H1 (cell line): ENCODE measurements around the gene DGAT2. TPM values are rescaled to one million over a fixed set of nuclear protein-coding genes. Genes with fewer than 3 reads are reported as not detected.

Experiments used
- CTCF ChIA-PET: fragments of 300-600 bp; sonication (Branson Sonifier 250); formaldehyde crosslinking; loops from one replicate; lab custom pipeline; 2021; ENCODE audit not compliant: partially characterized antibody; lab: Charles Lee
- POLR2A ChIA-PET: fragments of 300-600 bp; sonication (Branson Sonifier 250); formaldehyde crosslinking; loops from one replicate; lab custom pipeline; 2021; ENCODE audit warnings: inconsistent platforms; ENCODE audit not compliant: partially characterized antibody; lab: Charles Lee
- DNase-seq, 2 experiments: peaks; one replicate each; pipeline versions ENCODE4 v3.0.0 to v3.0.0-alpha.2; 2010 to 2022; ENCODE audit warnings: low spot score in 2 of 2, low read depth in 1 of 2, mixed read lengths in 1 of 2
- FAIRE-seq: peaks from 2 replicates; lab custom pipeline; 2011; peaks lifted over from hg19 to GRCh38; lab: Jason Lieb, UNC
- H2AFZ ChIP-seq: 2 replicates; pipeline ENCODE4 v1.8.1; 2012; ENCODE audit warnings: low read length, inconsistent platforms
- H2AK5ac ChIP-seq: 2 replicates; pipeline ENCODE4 v1.6.1; 2013; ENCODE audit warnings: low read depth, low read length
- H2BK120ac ChIP-seq: replicated peaks from 2 replicates; pipeline ENCODE3; 2013; ENCODE audit warnings: low read depth, low read length, inconsistent platforms
- H2BK12ac ChIP-seq: 2 replicates; pipeline ENCODE4 v1.6.1; 2013; ENCODE audit warnings: low read depth, low read length
- H2BK15ac ChIP-seq: 2 replicates; pipeline ENCODE4 v1.6.1; 2013; ENCODE audit warnings: low read length
- H2BK20ac ChIP-seq: 2 replicates; pipeline ENCODE4 v1.6.1; 2013; ENCODE audit warnings: low read length
- H2BK5ac ChIP-seq: 2 replicates; pipeline ENCODE4 v1.6.1; 2013; ENCODE audit warnings: low read depth, low read length
- H3K14ac ChIP-seq: 2 replicates; pipeline ENCODE4 v1.6.1; 2013; ENCODE audit warnings: inconsistent platforms; ENCODE audit not compliant: insufficient read length
- H3K18ac ChIP-seq: 2 replicates; pipeline ENCODE4 v1.6.1; 2013; ENCODE audit warnings: low read length; ENCODE audit errors: extremely low read depth
- H3K23ac ChIP-seq: 2 replicates; pipeline ENCODE4 v1.6.1; 2013; ENCODE audit warnings: inconsistent platforms; ENCODE audit not compliant: insufficient read length
- H3K23me2 ChIP-seq: 2 replicates; pipeline ENCODE4 v1.6.1; 2013; ENCODE audit warnings: low read depth, low read length
- H3K27ac ChIP-seq: 2 replicates; pipeline ENCODE4 v1.6.1; 2011; ENCODE audit warnings: low read depth, low read length, inconsistent platforms
- H3K27me3 ChIP-seq, 4 experiments: replicated peaks in 1 of 4; 1 replicate in 1 of 4; 2 replicates in 3 of 4; pipeline versions ENCODE4 v1.6.1 to v1.8.1; 2011 to 2013; ENCODE audit warnings: low read length in 3 of 4, mild to moderate bottlenecking in 3 of 4, inconsistent platforms in 2 of 4, mixed read lengths in 2 of 4, moderate library complexity in 1 of 4; ENCODE audit not compliant: control insufficient read depth in 3 of 4, insufficient read depth in 3 of 4; ENCODE audit errors: extremely low read depth in 1 of 4
- H3K36me3 ChIP-seq, 4 experiments: 2 replicates each; pipeline versions ENCODE4 v1.6.1 to v1.8.1; 2011 to 2013; ENCODE audit warnings: mild to moderate bottlenecking in 4 of 4, low read length in 3 of 4, moderate library complexity in 2 of 4, control low read depth in 1 of 4, inconsistent platforms in 1 of 4; ENCODE audit not compliant: insufficient read depth in 4 of 4, control insufficient read depth in 2 of 4
- H3K4ac ChIP-seq: replicated peaks from 2 replicates; pipeline ENCODE3; 2013; ENCODE audit warnings: low read length, low read depth, mixed read lengths, inconsistent platforms; ENCODE audit not compliant: insufficient read length
- H3K4me1 ChIP-seq, 4 experiments: replicated peaks in 1 of 4; 1 replicate in 1 of 4; 2 replicates in 3 of 4; pipeline versions ENCODE4 v1.6.1 to v1.8.1; 2011 to 2013; ENCODE audit warnings: low read length in 3 of 4, inconsistent platforms in 2 of 4, mixed read lengths in 1 of 4; ENCODE audit not compliant: insufficient read depth in 4 of 4, control insufficient read depth in 3 of 4
- H3K4me2 ChIP-seq, 2 experiments: 2 replicates each; pipeline versions ENCODE4 v1.6.1 to v1.8.1; 2011 to 2013; ENCODE audit warnings: low read depth in 2 of 2, low read length in 2 of 2, control low read depth in 1 of 2, inconsistent platforms in 1 of 2, mild to moderate bottlenecking in 1 of 2; ENCODE audit not compliant: insufficient read depth in 1 of 2
- H3K4me3 ChIP-seq, 4 experiments: fragments of 200-600, 300-600 bp in 1 of 4; sonication (generic), shearing (Covaris generic), sonication (Bioruptor Twin) in 1 of 4; 2 replicates each; pipeline versions ENCODE4 v1.5.1 to v1.8.1; 2011 to 2016; ENCODE audit warnings: low read length in 4 of 4, low read depth in 3 of 4, control low read depth in 2 of 4, inconsistent platforms in 2 of 4, mild to moderate bottlenecking in 2 of 4, mixed read lengths in 1 of 4, moderate library complexity in 1 of 4; ENCODE audit not compliant: insufficient read depth in 2 of 4; ENCODE audit errors: extremely low read depth in 1 of 4
- H3K56ac ChIP-seq: replicated peaks from 2 replicates; pipeline ENCODE3; 2013; ENCODE audit warnings: low read depth, mild to moderate bottlenecking, mixed read lengths, low read length, inconsistent platforms; ENCODE audit not compliant: insufficient read length
- H3K79me1 ChIP-seq: 2 replicates; pipeline ENCODE4 v1.6.1; 2013; ENCODE audit warnings: low read depth, low read length, control low read depth
- H3K79me2 ChIP-seq, 2 experiments: 2 replicates each; pipeline versions ENCODE4 v1.6.1 to v1.8.1; 2012 to 2013; ENCODE audit warnings: low read length in 2 of 2, mild to moderate bottlenecking in 2 of 2, inconsistent platforms in 1 of 2; ENCODE audit not compliant: insufficient read depth in 2 of 2, control insufficient read depth in 1 of 2
- H3K9ac ChIP-seq, 4 experiments: replicated peaks in 1 of 4; 1 replicate in 1 of 4; 2 replicates in 3 of 4; pipeline versions ENCODE4 v1.6.1 to v1.8.1; 2011 to 2013; ENCODE audit warnings: low read depth in 3 of 4, low read length in 3 of 4, control low read depth in 2 of 4, mild to moderate bottlenecking in 2 of 4, moderate library complexity in 2 of 4, inconsistent platforms in 1 of 4; ENCODE audit errors: extremely low read depth in 1 of 4
- H3K9me3 ChIP-seq, 2 experiments: 2 replicates each; pipeline versions ENCODE4 v1.6.1 to v1.8.1; 2012 to 2013; ENCODE audit warnings: mild to moderate bottlenecking in 2 of 2, moderate library complexity in 2 of 2, control low read depth in 1 of 2, inconsistent platforms in 1 of 2, low read depth in 1 of 2, low read length in 1 of 2, mixed read lengths in 1 of 2; ENCODE audit not compliant: insufficient read depth in 2 of 2
- H4K20me1 ChIP-seq, 2 experiments: replicated peaks in 1 of 2; 2 replicates each; pipeline versions ENCODE3 to v1.8.1; 2011 to 2013; ENCODE audit warnings: inconsistent platforms in 2 of 2, low read length in 2 of 2, mild to moderate bottlenecking in 1 of 2; ENCODE audit not compliant: insufficient read depth in 2 of 2, control insufficient read depth in 1 of 2
- H4K5ac ChIP-seq: 2 replicates; pipeline ENCODE4 v1.6.1; 2013; ENCODE audit warnings: low read length, low read depth, mixed read lengths, inconsistent platforms; ENCODE audit not compliant: insufficient read length
- H4K8ac ChIP-seq: 2 replicates; pipeline ENCODE4 v1.8.0; 2013; ENCODE audit warnings: mild to moderate bottlenecking, moderate library complexity, low read length, inconsistent platforms; ENCODE audit not compliant: insufficient read depth; ENCODE audit errors: extremely low read depth
- H4K91ac ChIP-seq: replicated peaks from 2 replicates; pipeline ENCODE3; 2013; ENCODE audit warnings: low read length, mixed read lengths, inconsistent platforms; ENCODE audit not compliant: insufficient read length
- BRCA1 ChIP-seq: IDR thresholded peaks from 2 replicates; pipeline ENCODE4 v1.6.1; 2012; ENCODE audit warnings: low read depth, low read length, improper control_type of control experiment
- CBX5 ChIP-seq: fragments of 300-800, 300-1000 bp; sonication (generic); IDR thresholded peaks from 2 replicates; pipeline ENCODE4 v1.7.1; 2016; ENCODE audit warnings: antibody characterized with exemption, low read length, low read depth
- EP300 ChIP-seq, 2 experiments: IDR thresholded peaks; 1 replicate in 1 of 2; 2 replicates in 1 of 2; pipeline ENCODE4 v1.6.1; 2011 to 2012; ENCODE audit warnings: low read depth in 2 of 2, low read length in 2 of 2, mild to moderate bottlenecking in 2 of 2, borderline replicate concordance in 1 of 2, inconsistent platforms in 1 of 2, moderate library complexity in 1 of 2
- HDAC6 ChIP-seq: IDR thresholded peaks from one replicate; pipeline ENCODE4 v1.7.1; 2012; ENCODE audit warnings: low read depth, mild to moderate bottlenecking, inconsistent platforms, low read length, moderate library complexity
- KDM4A ChIP-seq: IDR thresholded peaks from one replicate; pipeline ENCODE4 v1.7.1; 2012; ENCODE audit warnings: low read depth, mild to moderate bottlenecking, moderate library complexity, low read length, inconsistent platforms; ENCODE audit not compliant: severe bottlenecking
- PHF8 ChIP-seq: fragments of 200-600 bp; sonication (generic); conservative IDR thresholded peaks from 2 replicates; pipeline ENCODE4 v1.7.1; 2012; ENCODE audit warnings: low read depth, mild to moderate bottlenecking, inconsistent platforms, low read length, moderate library complexity
- RNF2 ChIP-seq: fragments of 200-900, 300-1000 bp; sonication (generic); IDR thresholded peaks from 2 replicates; pipeline ENCODE4 v1.7.1; 2016; ENCODE audit warnings: borderline replicate concordance, low read depth, mild to moderate bottlenecking, antibody characterized with exemption, low read length; ENCODE audit not compliant: poor library complexity, severe bottlenecking; ENCODE audit errors: missing control alignments
- RXRA ChIP-seq: IDR thresholded peaks from 2 replicates; pipeline ENCODE4 v1.6.1; 2011; ENCODE audit warnings: low read depth, mild to moderate bottlenecking, low read length, moderate library complexity; ENCODE audit not compliant: insufficient read depth
- SIRT6 ChIP-seq: IDR thresholded peaks from one replicate; pipeline ENCODE4 v1.7.1; 2012; ENCODE audit warnings: low read length, inconsistent platforms
- SP2 ChIP-seq: IDR thresholded peaks from 2 replicates; pipeline ENCODE4 v1.6.1; 2012; ENCODE audit warnings: mild to moderate bottlenecking, low read length, inconsistent platforms
- TCF12 ChIP-seq: IDR thresholded peaks from 2 replicates; pipeline ENCODE4 v1.6.1; 2011; ENCODE audit warnings: low read depth, mild to moderate bottlenecking, low read length
- TEAD4 ChIP-seq: IDR thresholded peaks from 2 replicates; pipeline ENCODE4 v1.6.1; 2012; ENCODE audit warnings: low read depth, low read length, inconsistent platforms, mixed read lengths
- YY1 ChIP-seq: IDR thresholded peaks from 2 replicates; pipeline ENCODE4 v1.6.1; 2011; ENCODE audit warnings: low read depth, mild to moderate bottlenecking, low read length
- ZNF274 ChIP-seq: IDR thresholded peaks from 2 replicates; pipeline ENCODE4 v1.7.0; 2012; ENCODE audit warnings: low read length, borderline replicate concordance; ENCODE audit errors: extremely low read depth
- WGBS, 2 experiments: shearing (Covaris generic) in 1 of 2; methylation state at CpG; one replicate each; pipeline versions ENCODE4 v1.1.6 to v1.1.7; 2013 to 2015; ENCODE audit warnings: low lambda C conversion rate in 2 of 2, mixed read lengths in 2 of 2, inconsistent platforms in 1 of 2, low coverage in 1 of 2, missing lambda C conversion rate in 1 of 2; ENCODE audit not compliant: insufficient replicate concordance in 2 of 2, insufficient coverage in 1 of 2, insufficient read length in 1 of 2; ENCODE audit errors: extremely low coverage in 1 of 2, missing lambda C conversion rate in 1 of 2; 5-methylcytosine and 5-hydroxymethylcytosine counted together
- polyA plus RNA-seq, 7 experiments: library from polyadenylated mRNA; depleted of rRNA in 3 of 7; stranded (reverse) in 5 of 7; unstranded in 2 of 7; fragments of >200 nt in 5 of 7; fragments of 200-250 nt in 2 of 7; gene quantifications; 1 replicate in 5 of 7; 2 replicates in 1 of 7; 4 replicates in 1 of 7; pipeline versions ENCODE4 v1.2.1 to v1.2.3, GENCODE V29; 2011 to 2013; ENCODE audit warnings: missing spikeins in 2 of 7, mixed read lengths in 2 of 7
- total RNA-seq: library from RNA; stranded (reverse); fragmentation: NEBNext Ultra II Directional; extraction: Animal tissue kit (Norgen Biotek cat#: 25700); gene quantifications from 2 replicates; pipeline ENCODE4 v1.2.1, GENCODE V29; 2021

Gene DGAT2
- total and polyA plus RNA-seq, 2 of the 8 experiments (the other 6 are each of a cell fraction or from before 2014, with no cell fraction given) = 3.2 to 5.9 TPM

- no peaks in the 10 kb centered on the region for H3K27me3 ChIP-seq
- no peak overlapping the region for H3K4ac ChIP-seq
- no peak overlapping the region for H2BK5ac ChIP-seq
- H3K79me1 ChIP-seq = no peaks in the 10 kb centered on the region; the same call in 1 of the 2 replicates
- no peaks in the 10 kb centered on the region for H3K36me3 ChIP-seq
- no peak overlapping the region for H4K91ac ChIP-seq
- H3K23me2 ChIP-seq = no peaks in the 10 kb centered on the region
- no peak overlapping the region for H3K4me2 ChIP-seq
- H3K56ac ChIP-seq = no peak overlapping the region
- H2BK15ac ChIP-seq = no peak overlapping the region
- 98% methylated on average over 3 of the region's 3 CpGs; no CpG with 5 or more reads in 1 of the 2 experiments for WGBS, 2 experiments
- H3K18ac ChIP-seq = no peak overlapping the region
- no peak overlapping the region for H2BK120ac ChIP-seq
- no peak overlapping the region for H4K5ac ChIP-seq
- H2AFZ ChIP-seq = no peak overlapping the region
- peaks cover 0 to 3% of the 10 kb centered on the region in 2 experiments for H4K20me1 ChIP-seq
- POLR2A ChIA-PET = no interaction called here
- no peaks in the 10 kb centered on the region; a peak in 1 of 7 replicates for H3K4me1 ChIP-seq
- no peak for DNase-seq
- no peak overlapping the region for H2AK5ac ChIP-seq
- H3K4me3 ChIP-seq = no peak overlapping the region
- peaks cover 0 to 2% of the 10 kb centered on the region in 2 experiments; a peak in 1 of 4 replicates for H3K79me2 ChIP-seq
- CTCF ChIA-PET = no interaction called here
- H2BK12ac ChIP-seq = no peak overlapping the region
- FAIRE-seq = no peak
- no peak overlapping the region for H3K14ac ChIP-seq
- H3K9ac ChIP-seq = no peak overlapping the region
- no peak overlapping the region for H3K23ac ChIP-seq
- H2BK20ac ChIP-seq = no peak overlapping the region
- H4K8ac ChIP-seq = no peak overlapping the region
- H3K27ac ChIP-seq = no peak overlapping the region
- H3K9me3 ChIP-seq = no peaks in the 10 kb centered on the region
- TF ChIP-seq YY1 = no peak
- no peak for TF ChIP-seq BRCA1
- TF ChIP-seq EP300 (IDR thresholded peaks at IDR 0.05; ENCODE audit: borderline replicate concordance in 1 of 2, low read depth in 2 of 2, low read length in 2 of 2) = no peak
- TF ChIP-seq ZNF274 = no peak
- no peak for TF ChIP-seq RXRA
- TF ChIP-seq SIRT6 = no peak
- TF ChIP-seq PHF8 = no peak
- no peak for TF ChIP-seq CBX5
- TF ChIP-seq HDAC6 = no peak
- TF ChIP-seq SP2 = no peak
- no peak for TF ChIP-seq TCF12
- no peak for TF ChIP-seq KDM4A
- TF ChIP-seq RNF2 = no peak
- TF ChIP-seq TEAD4 = no peak
Observed at GRCh38 chr11:75834728-75835127, 66.2 kb downstream of the DGAT2 start.
